H1 (cell line): Measurements from ENCODE around the gene EXD2.

Experiments
- BRCA1 ChIP-seq: IDR thresholded peaks from 2 replicates; pipeline ENCODE4 v1.6.1; 2012; ENCODE audit warnings: low read depth, low read length, improper control_type of control experiment
- EP300 ChIP-seq, 2 experiments: IDR thresholded peaks; 1 replicate in 1 of 2; 2 replicates in 1 of 2; pipeline ENCODE4 v1.6.1; 2011 to 2012; ENCODE audit warnings: low read depth in 2 of 2, low read length in 2 of 2, mild to moderate bottlenecking in 2 of 2, borderline replicate concordance in 1 of 2, inconsistent platforms in 1 of 2, moderate library complexity in 1 of 2
- EZH2 ChIP-seq: fragments of 200-600 bp; sonication (generic); IDR thresholded peaks from 2 replicates; pipeline ENCODE4 v1.7.1; 2012; ENCODE audit warnings: low read depth, mild to moderate bottlenecking, moderate library complexity, low read length, inconsistent platforms; ENCODE audit not compliant: severe bottlenecking
- HDAC6 ChIP-seq: IDR thresholded peaks from one replicate; pipeline ENCODE4 v1.7.1; 2012; ENCODE audit warnings: low read depth, mild to moderate bottlenecking, inconsistent platforms, low read length, moderate library complexity
- POLR2A ChIP-seq, 2 experiments: IDR thresholded peaks; 1 replicate in 1 of 2; 2 replicates in 1 of 2; pipeline ENCODE4 v1.6.1; 2011; ENCODE audit warnings: low read depth in 2 of 2, low read length in 2 of 2, mild to moderate bottlenecking in 2 of 2; ENCODE audit errors: control extremely low read depth in 1 of 2

- TF ChIP-seq EZH2 (no peak), EP300 (IDR thresholded peaks at IDR 0.05; ENCODE audit: borderline replicate concordance in 1 of 2, low read depth in 2 of 2, low read length in 2 of 2) (no peak), POLR2A (IDR thresholded peaks at IDR 0.05; ENCODE audit: control extremely low read depth in 1 of 2, low read depth in 2 of 2, low read length in 2 of 2) (no peak), HDAC6 (no peak), BRCA1 (no peak)
These were observed 92.9 kb downstream of the EXD2 start for GRCh38 chr14:69284170-69284569.
